GM18909 (cell line): ENCODE data around the gene MFRP.
"Not testable (repeated sequence)": the region's sequence is repeated elsewhere in the genome, so short reads cannot be mapped to it uniquely, and the experiment has no call there.

Source experiments
- ATAC-seq: cut with Tn5 transposase; IDR thresholded peaks from one replicate; pipeline ENCODE4 v1.9.1; 2021; ENCODE audit warnings: mild to moderate bottlenecking; ENCODE audit not compliant: unreplicated experiment, poor library complexity

Gene MFRP

GRCh38 chr11:119346605-119347004, at the start of gene MFRP:
TSS of gene MFRP (minus strand) at chr11:119346705. CDS start at chr11:119346513, 192 bp downstream.
- ATAC-seq, result no peak

DNA sequence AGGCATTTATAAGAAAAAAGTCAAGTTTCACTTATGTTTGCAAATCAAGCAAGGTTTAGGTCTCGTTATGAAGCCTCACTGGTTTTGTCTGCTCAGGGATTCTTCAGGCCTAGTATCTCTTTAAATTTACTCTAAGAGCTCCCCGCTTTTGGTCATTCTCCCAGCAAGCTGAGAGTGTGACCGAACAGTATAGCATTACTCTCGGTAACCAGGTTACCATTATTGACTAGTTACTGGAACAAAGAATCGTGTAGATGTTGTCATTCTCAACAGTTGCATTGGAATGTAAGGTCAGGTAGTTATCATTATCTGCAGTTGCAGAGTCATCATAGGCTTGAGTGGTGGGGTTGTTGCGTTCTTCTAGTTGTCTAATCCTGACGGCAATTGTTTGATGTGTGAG, 44.8 kb upstream of the MFRP start:
- ATAC-seq, result no peak

DNA sequence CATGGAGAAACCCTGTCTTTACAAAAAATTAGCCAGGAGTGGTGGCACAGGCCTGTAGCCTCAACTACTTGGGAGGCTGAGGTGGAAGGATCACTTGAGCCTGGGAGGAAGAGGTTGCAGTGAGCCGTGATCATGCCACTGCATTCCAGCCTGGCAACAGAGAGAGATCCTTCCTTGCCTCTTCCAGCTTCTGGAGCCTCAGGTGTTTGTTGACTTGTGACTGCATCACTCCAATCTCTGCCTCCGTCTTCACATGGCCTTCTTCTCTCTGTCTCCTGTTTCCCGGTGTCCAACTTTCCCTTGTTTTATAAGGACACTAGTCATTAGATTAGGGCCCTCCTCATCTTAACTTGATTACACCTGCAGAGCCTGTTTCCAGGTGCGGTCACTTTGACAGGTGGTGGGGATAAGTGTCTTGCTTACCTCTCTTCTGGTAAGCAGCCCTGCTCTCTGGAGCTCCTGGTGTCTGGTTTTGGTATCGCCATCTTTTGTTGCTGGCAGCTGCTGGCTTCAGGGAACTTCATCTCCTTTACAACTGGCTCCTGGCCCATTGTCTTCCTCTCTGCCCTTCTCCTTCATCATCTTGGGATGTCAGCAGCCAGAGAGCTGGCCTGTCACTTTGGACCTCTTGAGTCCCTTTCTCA, 43.2 kb upstream of the MFRP start:
- no peak for ATAC-seq

GRCh38 chr11:119388103-119388502, 41.6 kb upstream of the MFRP start:
- no peak for ATAC-seq

GRCh38 chr11:119384332-119384731, 37.8 kb upstream of the MFRP start:
- ATAC-seq, result no peak

- not testable (repeated sequence) for ATAC-seq
These were observed 36.0 kb upstream of the MFRP start for GRCh38 chr11:119382513-119382912.

- no peak for ATAC-seq
These were observed 35.6 kb upstream of the MFRP start for GRCh38 chr11:119382101-119382500.

GRCh38 chr11:119381181-119381988, 34.9 kb upstream of the MFRP start, which contains the start of gene USP2:
TSS of gene USP2 (minus strand) at chr11:119381690. CDS start at chr11:119373480, 8,210 bp downstream.
- peak; percentile 98 for ATAC-seq

DNA sequence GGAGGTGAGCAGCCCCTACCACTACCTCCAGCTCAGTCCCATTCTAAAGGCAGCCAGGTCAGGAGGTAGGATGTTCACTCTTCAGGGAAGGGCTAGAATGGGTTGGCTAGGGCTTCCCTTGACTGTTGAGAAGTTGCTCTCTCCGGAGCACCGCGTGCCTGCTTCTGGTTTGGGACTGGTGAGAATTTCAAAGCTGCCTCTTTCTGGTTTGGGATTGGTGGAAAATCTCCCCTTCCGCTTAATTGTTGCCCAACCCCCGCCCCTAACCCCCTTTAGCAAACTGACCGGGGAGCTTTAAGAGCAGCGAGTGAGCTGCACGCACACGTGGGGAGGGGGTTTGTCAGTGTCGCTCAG, 34.3 kb upstream of the MFRP start:
- ATAC-seq, result no peak

- no peak for ATAC-seq
These were observed 33.8 kb upstream of the MFRP start for GRCh38 chr11:119380160-119380826.

- ATAC-seq, result no peak
These were observed 32.5 kb upstream of the MFRP start for GRCh38 chr11:119378851-119379465.

- ATAC-seq, result no peak
These were observed 31.6 kb upstream of the MFRP start for GRCh38 chr11:119377961-119378667.

- ATAC-seq, result no peak
These were observed 30.8 kb upstream of the MFRP start for GRCh38 chr11:119377112-119377901.

GRCh38 chr11:119376197-119376847, 29.8 kb upstream of the MFRP start:
- ATAC-seq, result no peak

DNA sequence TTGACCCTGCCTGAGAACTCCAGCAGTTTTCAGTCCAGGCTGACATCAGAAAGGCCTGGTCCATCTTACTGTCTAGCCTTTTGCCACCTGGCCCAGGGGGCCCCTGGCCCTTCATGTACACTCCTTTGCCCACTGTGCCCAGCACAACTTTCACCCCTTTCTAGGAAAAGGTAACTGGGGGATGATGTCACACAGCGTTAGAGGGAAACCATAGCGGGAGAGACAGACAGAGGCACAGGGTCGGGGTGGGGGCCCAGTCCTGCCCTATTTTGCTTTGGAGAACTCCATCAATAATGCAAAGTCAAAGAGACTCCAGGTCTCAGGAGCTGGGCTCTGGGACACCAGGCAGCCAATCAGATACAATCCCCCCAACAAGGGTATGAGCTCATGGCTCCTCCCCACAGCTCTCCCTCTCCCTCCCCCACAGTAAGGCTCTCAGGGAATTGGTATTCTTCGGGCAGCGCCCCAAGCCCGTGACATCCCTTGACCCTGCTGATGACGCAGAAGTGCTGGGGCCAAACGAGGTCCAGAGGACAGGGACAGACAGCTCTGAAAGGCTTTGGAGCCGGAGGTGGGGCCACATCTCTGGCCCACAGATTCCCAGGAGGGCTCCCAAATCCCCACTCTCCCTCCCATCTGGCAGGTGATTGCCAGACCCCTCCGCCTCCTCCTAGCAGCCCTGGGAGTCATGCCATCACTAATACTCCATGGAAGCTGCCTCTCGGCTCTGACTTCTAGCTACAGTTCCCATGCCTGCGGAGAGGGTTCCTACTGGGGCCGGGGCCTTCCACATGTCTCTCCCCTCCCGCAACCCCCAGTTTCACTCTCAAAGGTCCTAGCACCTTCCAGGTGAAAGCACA, 29.1 kb upstream of the MFRP start:
- no peak for ATAC-seq

DNA sequence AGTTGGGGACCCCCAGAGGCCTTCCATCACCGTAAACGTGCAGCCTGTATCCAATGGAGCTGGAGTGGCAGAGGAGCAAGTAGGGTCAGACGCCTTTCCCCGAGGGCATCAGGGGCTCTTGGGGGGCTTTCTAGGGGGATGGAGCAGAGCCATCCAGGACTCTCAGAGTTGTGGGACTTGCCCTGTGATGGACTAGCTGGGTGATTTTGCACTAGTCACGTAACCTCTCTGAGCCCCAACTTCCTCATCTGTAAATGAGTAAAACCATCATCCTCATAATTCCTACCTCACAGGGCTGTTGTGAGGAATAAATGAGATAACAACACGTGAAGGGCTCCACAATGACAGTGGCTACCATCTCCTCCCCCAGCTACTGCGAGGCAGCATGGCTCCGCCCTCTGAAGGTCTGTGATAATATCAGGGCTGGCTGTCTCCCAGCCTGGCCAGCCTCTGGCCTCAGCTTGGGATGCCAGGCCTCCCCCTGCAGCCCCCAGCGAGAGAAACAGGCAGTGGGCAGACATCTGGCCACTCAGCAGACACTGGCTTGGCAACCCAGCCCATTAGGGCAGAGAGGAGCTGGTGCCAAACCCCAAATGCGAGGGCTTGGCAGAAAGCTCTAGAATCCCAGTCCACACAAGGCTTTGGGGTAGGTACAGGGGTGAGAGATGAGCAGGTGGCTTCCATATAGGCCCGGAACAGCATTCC, 28.3 kb upstream of the MFRP start:
- no peak for ATAC-seq

GRCh38 chr11:119373921-119374631, 27.6 kb upstream of the MFRP start:
- no peak for ATAC-seq
